ENCODE results near the gene SLC28A3.

The SLC28A3 gene

DNA sequence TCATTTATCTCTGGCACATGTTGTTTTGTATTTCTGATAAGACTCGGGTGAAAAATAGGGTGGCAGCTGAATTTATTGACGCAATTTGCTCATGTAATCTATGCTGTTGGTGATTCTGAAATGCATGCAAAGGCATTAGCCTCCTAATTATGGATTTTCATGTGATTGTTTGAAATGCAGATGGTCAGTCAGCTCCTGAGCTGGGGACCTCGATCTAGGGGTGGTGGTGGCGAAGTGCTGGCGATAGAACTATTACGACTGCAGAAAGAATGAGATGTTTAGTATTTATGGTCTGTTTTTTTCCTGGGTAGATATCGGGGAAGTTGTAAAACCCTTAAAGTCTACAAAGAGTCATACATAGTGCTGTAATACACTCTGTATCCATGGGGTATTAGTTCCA is 88.6 kb downstream of the SLC28A3 start:
- TF ChIP-seq, protein P1, sequence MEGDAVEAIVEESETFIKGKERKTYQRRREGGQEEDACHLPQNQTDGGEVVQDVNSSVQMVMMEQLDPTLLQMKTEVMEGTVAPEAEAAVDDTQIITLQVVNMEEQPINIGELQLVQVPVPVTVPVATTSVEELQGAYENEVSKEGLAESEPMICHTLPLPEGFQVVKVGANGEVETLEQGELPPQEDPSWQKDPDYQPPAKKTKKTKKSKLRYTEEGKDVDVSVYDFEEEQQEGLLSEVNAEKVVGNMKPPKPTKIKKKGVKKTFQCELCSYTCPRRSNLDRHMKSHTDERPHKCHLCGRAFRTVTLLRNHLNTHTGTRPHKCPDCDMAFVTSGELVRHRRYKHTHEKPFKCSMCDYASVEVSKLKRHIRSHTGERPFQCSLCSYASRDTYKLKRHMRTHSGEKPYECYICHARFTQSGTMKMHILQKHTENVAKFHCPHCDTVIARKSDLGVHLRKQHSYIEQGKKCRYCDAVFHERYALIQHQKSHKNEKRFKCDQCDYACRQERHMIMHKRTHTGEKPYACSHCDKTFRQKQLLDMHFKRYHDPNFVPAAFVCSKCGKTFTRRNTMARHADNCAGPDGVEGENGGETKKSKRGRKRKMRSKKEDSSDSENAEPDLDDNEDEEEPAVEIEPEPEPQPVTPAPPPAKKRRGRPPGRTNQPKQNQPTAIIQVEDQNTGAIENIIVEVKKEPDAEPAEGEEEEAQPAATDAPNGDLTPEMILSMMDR (IDR thresholded peaks at IDR 0.05; ENCODE audit: poor library complexity, severe bottlenecking): no peak
- no peak for DNase-seq (ENCODE audit: low spot score)
- ATAC-seq (ENCODE audit: low read depth): no peak
- H3K4me1 ChIP-seq (ENCODE audit: insufficient read depth, poor library complexity, severe bottlenecking): no peaks in the 10 kb centered on the region
- H3K36me3 ChIP-seq (ENCODE audit: low read depth): no peaks in the 10 kb centered on the region
- H3K4me3 ChIP-seq (ENCODE audit: severe bottlenecking): no peak overlapping the region
- H3K27ac ChIP-seq (ENCODE audit: poor library complexity, severe bottlenecking): no peak overlapping the region
- no peaks in the 10 kb centered on the region for H3K9me3 ChIP-seq (ENCODE audit: severe bottlenecking)
- H3K27me3 ChIP-seq (ENCODE audit: insufficient read depth, poor library complexity, severe bottlenecking): no peaks in the 10 kb centered on the region

DNA sequence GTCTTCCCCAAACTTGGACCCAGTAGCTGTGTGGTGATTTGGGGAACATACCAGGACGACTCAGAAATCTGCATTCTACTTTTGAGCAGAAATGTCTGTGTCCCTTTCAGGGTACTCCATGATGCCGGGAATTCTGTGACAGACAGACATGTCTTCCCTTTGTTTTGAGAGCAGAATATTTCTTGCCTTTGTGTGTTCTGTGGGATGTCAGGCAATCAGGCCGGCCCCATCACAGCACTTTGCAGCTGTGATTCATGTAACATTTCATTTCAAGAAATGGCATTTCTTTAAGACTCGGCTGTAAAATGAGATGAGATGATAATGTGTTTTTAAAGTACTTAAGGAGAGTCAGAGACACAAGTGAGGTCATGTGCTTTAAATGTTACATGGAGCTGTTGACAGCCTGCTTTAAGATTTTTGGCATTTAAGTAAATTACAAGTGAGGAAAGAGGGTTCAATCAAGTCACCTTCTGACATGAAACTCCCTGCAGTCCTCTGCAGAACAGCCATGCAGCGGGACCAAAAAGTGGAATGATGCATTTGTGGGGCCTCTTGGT is 98.7 kb downstream of the SLC28A3 start:
- no peaks in the 10 kb centered on the region for H3K27me3 ChIP-seq (ENCODE audit: insufficient read depth, poor library complexity, severe bottlenecking)
- ATAC-seq (ENCODE audit: low read depth) (no peak), DNase-seq (ENCODE audit: low spot score) (no peak)
- no peaks in the 10 kb centered on the region for H3K36me3 ChIP-seq (ENCODE audit: low read depth)
- no peak overlapping the region for H3K27ac ChIP-seq (ENCODE audit: poor library complexity, severe bottlenecking)
- no peaks in the 10 kb centered on the region for H3K9me3 ChIP-seq (ENCODE audit: severe bottlenecking)
- no peak overlapping the region for H3K4me3 ChIP-seq (ENCODE audit: severe bottlenecking)
- no peaks in the 10 kb centered on the region for H3K4me1 ChIP-seq (ENCODE audit: insufficient read depth, poor library complexity, severe bottlenecking)
- TF ChIP-seq, protein P1 (IDR thresholded peaks at IDR 0.05; ENCODE audit: poor library complexity, severe bottlenecking): no peak

DNA sequence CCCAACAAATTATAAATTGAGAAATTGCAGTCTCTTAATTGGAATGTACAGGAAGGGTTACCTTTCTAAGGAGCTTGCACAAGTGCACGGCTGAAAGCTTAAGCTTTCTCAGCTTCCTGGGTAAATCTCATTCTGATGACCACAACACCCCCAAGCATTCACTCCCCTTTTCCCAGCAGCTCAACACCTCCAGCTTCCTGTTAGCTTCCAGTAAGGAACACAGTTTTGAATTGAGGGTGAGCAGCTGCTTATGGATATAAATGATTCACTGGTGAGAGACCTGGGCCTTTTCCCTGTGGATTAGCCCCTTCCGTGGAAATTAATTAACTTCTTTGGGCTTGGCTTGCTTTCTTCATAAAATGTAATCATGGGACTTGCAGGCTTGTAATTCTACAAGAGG is 101.2 kb downstream of the SLC28A3 start:
- DNase-seq (ENCODE audit: low spot score) (no peak), ATAC-seq (ENCODE audit: low read depth) (no peak)
- TF ChIP-seq, protein P1 (IDR thresholded peaks at IDR 0.05; ENCODE audit: poor library complexity, severe bottlenecking): no peak
- Histone ChIP-seq H3K27me3 (ENCODE audit: insufficient read depth, poor library complexity, severe bottlenecking) (no peaks in the 10 kb centered on the region), H3K27ac (ENCODE audit: poor library complexity, severe bottlenecking) (no peak overlapping the region), H3K4me3 (ENCODE audit: severe bottlenecking) (no peak overlapping the region), H3K36me3 (ENCODE audit: low read depth) (no peaks in the 10 kb centered on the region), H3K4me1 (ENCODE audit: insufficient read depth, poor library complexity, severe bottlenecking) (no peaks in the 10 kb centered on the region), H3K9me3 (ENCODE audit: severe bottlenecking) (no peaks in the 10 kb centered on the region)

DNA sequence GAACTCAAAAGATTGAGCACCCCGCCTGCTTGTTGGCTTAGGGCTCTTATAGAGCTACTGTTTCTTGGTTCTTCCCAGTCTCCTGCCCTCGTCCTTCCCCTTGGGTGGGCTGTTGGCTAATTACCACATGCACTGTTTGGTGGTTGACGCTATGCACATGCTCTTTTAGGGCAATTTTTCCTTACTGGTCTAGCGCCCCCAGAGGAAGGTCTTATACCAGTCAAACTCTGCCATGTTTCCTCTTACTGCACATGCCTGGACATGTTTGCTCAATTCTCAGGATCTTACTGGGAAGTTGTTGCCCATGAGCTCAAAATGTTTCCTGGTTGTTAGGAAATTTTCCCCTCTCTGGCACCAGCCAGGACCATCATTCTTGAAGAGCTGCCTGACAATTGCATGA is 101.9 kb downstream of the SLC28A3 start:
- Histone ChIP-seq H3K9me3 (ENCODE audit: severe bottlenecking) (no peaks in the 10 kb centered on the region), H3K4me3 (ENCODE audit: severe bottlenecking) (no peak overlapping the region), H3K36me3 (ENCODE audit: low read depth) (no peaks in the 10 kb centered on the region), H3K27ac (ENCODE audit: poor library complexity, severe bottlenecking) (no peak overlapping the region), H3K27me3 (ENCODE audit: insufficient read depth, poor library complexity, severe bottlenecking) (no peaks in the 10 kb centered on the region), H3K4me1 (ENCODE audit: insufficient read depth, poor library complexity, severe bottlenecking) (no peaks in the 10 kb centered on the region)
- TF ChIP-seq, protein P1 (IDR thresholded peaks at IDR 0.05; ENCODE audit: poor library complexity, severe bottlenecking): no peak
- DNase-seq (ENCODE audit: low spot score) (no peak), ATAC-seq (ENCODE audit: low read depth) (no peak)

DNA sequence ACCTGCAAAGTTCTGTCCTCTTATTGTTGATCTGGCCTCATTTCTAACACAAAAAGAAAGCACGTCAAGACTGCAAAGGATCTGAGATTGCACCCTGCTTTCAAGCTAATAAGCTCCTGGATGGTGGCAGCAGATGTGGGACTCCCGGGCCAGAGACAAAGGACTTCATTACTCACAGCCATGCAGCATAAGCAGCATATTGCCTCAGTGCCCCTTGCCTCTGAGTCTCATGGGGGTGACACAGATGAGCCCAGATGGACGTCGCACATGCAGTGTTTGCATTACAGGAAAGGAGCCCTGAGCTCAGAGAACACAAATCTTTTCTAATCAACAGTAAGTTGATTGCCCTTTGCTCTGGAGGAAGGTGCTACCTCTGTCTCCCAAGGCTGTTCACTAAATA is 105.0 kb downstream of the SLC28A3 start:
- TF ChIP-seq, protein P1 (IDR thresholded peaks at IDR 0.05; ENCODE audit: poor library complexity, severe bottlenecking): no peak
- no peak for ATAC-seq (ENCODE audit: low read depth)
- H3K27ac ChIP-seq (ENCODE audit: poor library complexity, severe bottlenecking): no peak overlapping the region

More for the DNA sequence above, 105.0 kb downstream of the SLC28A3 start:
- H3K4me3 ChIP-seq (ENCODE audit: severe bottlenecking): no peak overlapping the region
- H3K4me1 ChIP-seq (ENCODE audit: insufficient read depth, poor library complexity, severe bottlenecking): no peaks in the 10 kb centered on the region
- H3K27me3 ChIP-seq (ENCODE audit: insufficient read depth, poor library complexity, severe bottlenecking): no peaks in the 10 kb centered on the region
- DNase-seq (ENCODE audit: low spot score): no peak
- no peaks in the 10 kb centered on the region for H3K36me3 ChIP-seq (ENCODE audit: low read depth)
- no peaks in the 10 kb centered on the region for H3K9me3 ChIP-seq (ENCODE audit: severe bottlenecking)

Data from RWPE2 (cell line).